KMS-11 (cell line): ENCODE measurements around the gene PAX4.

Experiments
- H2AFZ ChIP-seq: fragments of 200-600 bp; sonication (generic); 2 replicates; pipeline ENCODE4 v1.6.1; 2016; ENCODE audit warnings: antibody characterized with exemption, mixed run types, low read depth
- H3K27ac ChIP-seq: fragments of 200-600 bp; sonication (generic); 2 replicates; pipeline ENCODE4 v1.6.1; 2016; ENCODE audit warnings: mild to moderate bottlenecking, mixed run types
- H3K27me3 ChIP-seq: fragments of 200-600 bp; sonication (generic); 2 replicates; pipeline ENCODE4 v1.6.1; 2017; ENCODE audit warnings: mild to moderate bottlenecking, low read depth, mixed run types, moderate library complexity; ENCODE audit not compliant: insufficient read depth
- H3K36me3 ChIP-seq: fragments of 200-600 bp; sonication (generic); 2 replicates; pipeline ENCODE4 v1.6.1; 2017; ENCODE audit warnings: mild to moderate bottlenecking, mixed run types; ENCODE audit not compliant: insufficient read depth
- H3K4me1 ChIP-seq: fragments of 200-600 bp; sonication (generic); 2 replicates; pipeline ENCODE4 v1.6.1; 2016; ENCODE audit warnings: mild to moderate bottlenecking, low read depth, mixed run types; ENCODE audit not compliant: poor library complexity, severe bottlenecking
- H3K4me2 ChIP-seq: fragments of 200-600 bp; sonication (generic); 2 replicates; pipeline ENCODE4 v1.7.0; 2016; ENCODE audit warnings: mild to moderate bottlenecking, mixed run types
- H3K4me3 ChIP-seq: fragments of 200-600 bp; sonication (generic); IDR thresholded peaks from 2 replicates; pipeline ENCODE4 v1.6.1; 2017; ENCODE audit warnings: low read depth, low read length, mixed read lengths; ENCODE audit not compliant: insufficient read depth
- H3K79me2 ChIP-seq: fragments of 200-600 bp; sonication (generic); 2 replicates; pipeline ENCODE4 v1.6.1; 2016; ENCODE audit warnings: low read depth, mixed run types; ENCODE audit not compliant: insufficient read depth
- H3K9ac ChIP-seq: fragments of 200-600 bp; sonication (generic); 2 replicates; pipeline ENCODE4 v1.6.1; 2016; ENCODE audit warnings: mild to moderate bottlenecking, mixed run types
- H4K20me1 ChIP-seq: fragments of 200-600 bp; sonication (generic); 2 replicates; pipeline ENCODE4 v1.6.1; 2016; ENCODE audit warnings: mild to moderate bottlenecking, mixed run types; ENCODE audit not compliant: insufficient read depth
- TF ChIP-seq, protein P1 (sequence below): fragments of 200-600 bp; sonication (generic); conservative IDR thresholded peaks from 2 replicates; pipeline ENCODE4 v1.6.1; 2017; ENCODE audit warnings: low read depth, mild to moderate bottlenecking, antibody characterized with exemption, low read length, moderate library complexity, mixed read lengths

The PAX4 gene

DNA sequence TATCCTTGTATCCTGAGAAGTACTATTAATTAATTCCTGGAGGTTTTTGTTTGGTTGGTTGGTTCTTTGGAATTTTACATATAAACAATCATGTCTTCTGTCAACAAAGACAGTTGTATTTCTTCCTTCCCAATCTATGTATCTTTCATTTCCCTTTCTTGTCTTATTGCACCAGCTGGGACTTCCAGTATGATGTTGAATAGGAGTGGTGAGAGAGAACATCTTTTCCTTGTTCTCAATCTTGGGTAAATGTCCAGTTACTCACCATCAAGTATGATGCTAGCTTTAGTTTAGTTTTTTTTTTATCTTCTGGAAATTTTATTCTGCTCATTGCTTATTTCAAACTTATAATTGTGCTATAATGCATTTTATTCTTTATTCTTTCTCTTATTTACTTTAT is 7.4 kb upstream of the PAX4 start:
- no peaks in the 10 kb centered on the region for H3K79me2 ChIP-seq
- H3K27me3 ChIP-seq, result no peaks in the 10 kb centered on the region
- H3K4me3 ChIP-seq, result no peak overlapping the region
- no peak overlapping the region for H3K9ac ChIP-seq
- no peak overlapping the region for H3K27ac ChIP-seq
- H2AFZ ChIP-seq, result no peak overlapping the region
- TF ChIP-seq, protein P1, sequence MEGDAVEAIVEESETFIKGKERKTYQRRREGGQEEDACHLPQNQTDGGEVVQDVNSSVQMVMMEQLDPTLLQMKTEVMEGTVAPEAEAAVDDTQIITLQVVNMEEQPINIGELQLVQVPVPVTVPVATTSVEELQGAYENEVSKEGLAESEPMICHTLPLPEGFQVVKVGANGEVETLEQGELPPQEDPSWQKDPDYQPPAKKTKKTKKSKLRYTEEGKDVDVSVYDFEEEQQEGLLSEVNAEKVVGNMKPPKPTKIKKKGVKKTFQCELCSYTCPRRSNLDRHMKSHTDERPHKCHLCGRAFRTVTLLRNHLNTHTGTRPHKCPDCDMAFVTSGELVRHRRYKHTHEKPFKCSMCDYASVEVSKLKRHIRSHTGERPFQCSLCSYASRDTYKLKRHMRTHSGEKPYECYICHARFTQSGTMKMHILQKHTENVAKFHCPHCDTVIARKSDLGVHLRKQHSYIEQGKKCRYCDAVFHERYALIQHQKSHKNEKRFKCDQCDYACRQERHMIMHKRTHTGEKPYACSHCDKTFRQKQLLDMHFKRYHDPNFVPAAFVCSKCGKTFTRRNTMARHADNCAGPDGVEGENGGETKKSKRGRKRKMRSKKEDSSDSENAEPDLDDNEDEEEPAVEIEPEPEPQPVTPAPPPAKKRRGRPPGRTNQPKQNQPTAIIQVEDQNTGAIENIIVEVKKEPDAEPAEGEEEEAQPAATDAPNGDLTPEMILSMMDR, result no peak
- H3K4me1 ChIP-seq, result no peaks in the 10 kb centered on the region
- no peak overlapping the region for H3K4me2 ChIP-seq
- H3K36me3 ChIP-seq, result no peaks in the 10 kb centered on the region
- no peaks in the 10 kb centered on the region for H4K20me1 ChIP-seq

DNA sequence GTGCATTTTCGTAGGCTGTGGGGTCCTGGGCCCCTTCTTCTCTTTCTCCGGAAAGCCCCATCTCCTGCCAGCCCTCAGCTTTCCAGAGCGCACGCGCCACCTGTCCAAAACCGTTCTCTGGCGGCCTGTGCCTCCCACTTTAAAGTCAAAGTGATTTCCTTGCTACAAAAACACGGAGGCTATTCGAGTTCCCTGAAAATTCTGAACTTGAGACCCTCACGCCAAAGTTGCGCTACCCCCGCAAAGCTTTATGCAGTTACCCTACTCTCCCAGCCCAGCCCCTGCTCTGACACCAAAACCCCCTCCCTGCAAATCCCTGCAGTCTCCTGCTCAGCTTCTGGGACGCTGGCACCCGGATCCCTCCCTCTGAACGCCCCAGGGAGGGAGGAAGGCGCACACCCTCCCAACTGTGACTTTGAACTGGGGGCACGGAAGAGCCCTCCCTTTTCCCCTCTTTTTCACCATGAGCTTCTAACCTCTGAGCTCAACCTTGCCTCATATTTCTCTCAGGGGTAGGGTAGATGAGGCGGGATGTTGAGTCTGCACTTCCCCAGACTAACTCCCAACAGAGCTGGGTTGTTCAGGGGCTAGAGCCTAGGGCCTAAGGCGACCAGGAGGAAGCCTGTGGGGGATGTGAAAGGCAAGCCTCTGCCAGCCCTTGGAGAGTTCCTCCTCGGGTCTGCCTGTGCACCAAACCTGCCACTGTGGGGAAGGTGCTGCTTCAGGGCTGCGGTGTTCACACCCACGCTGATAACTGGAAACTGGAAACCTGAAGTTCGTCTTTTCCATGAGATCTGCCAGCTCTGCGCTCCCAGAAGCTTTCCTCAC is 2.7 kb upstream of the PAX4 start:
- Histone ChIP-seq H3K27me3 (no peaks in the 10 kb centered on the region; the same call in 1 of the 2 replicates), H3K27ac (no peak overlapping the region), H4K20me1 (no peaks in the 10 kb centered on the region), H3K4me2 (no peak overlapping the region), H3K9ac (no peak overlapping the region), H2AFZ (no peak overlapping the region), H3K4me1 (peaks cover 6% of the 10 kb centered on the region), H3K79me2 (no peaks in the 10 kb centered on the region), H3K4me3 (no peak overlapping the region), H3K36me3 (no peaks in the 10 kb centered on the region)
- TF ChIP-seq, protein P1, result no peak

DNA sequence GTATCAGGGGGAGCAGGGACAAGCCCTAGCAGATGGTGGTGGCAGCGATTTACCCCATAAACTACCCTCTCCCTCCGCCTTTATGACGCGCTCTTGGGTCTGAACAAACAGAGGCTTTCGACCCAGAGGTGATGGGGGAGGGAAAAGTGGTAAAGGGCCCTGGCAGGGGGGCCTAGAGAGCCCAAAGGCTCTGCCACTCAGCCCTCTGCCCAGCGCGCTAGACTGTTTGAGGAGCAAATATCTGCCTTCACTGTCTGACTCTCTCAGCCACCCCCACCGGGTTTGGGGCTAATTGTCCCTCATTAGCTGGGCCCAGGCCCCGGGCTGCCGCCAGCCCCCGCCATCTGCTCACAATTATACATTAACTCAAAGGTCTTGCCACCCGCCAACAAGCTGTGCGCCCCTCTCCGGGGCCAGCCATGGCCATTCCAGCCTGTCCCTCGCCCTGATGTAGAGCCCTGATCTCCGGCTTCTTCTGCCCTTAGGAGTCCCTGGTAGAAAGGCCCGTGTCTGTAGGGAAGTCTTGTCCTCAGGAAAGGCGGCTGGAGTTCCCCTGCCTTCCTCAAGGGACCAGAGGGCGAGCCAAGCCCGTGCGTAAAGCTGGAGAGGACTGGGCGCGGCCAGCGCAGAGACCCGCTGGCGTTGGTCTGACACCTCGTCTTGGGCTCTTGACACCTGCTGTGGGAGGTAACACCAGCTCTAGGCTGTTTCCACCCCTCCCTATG is 1.9 kb upstream of the PAX4 start:
- TF ChIP-seq, protein P1, result no peak
- H3K9ac ChIP-seq, result no peak overlapping the region
- peaks cover 3% of the 10 kb centered on the region; the same call in 1 of the 2 replicates for H3K27me3 ChIP-seq
- H3K36me3 ChIP-seq, result no peaks in the 10 kb centered on the region
- no peaks in the 10 kb centered on the region for H3K79me2 ChIP-seq
- no peak overlapping the region for H3K27ac ChIP-seq
- no peak overlapping the region for H3K4me3 ChIP-seq
- H3K4me1 ChIP-seq, result peaks cover 6% of the 10 kb centered on the region
- H2AFZ ChIP-seq, result no peak overlapping the region
- H3K4me2 ChIP-seq, result no peak overlapping the region
- no peaks in the 10 kb centered on the region for H4K20me1 ChIP-seq

DNA sequence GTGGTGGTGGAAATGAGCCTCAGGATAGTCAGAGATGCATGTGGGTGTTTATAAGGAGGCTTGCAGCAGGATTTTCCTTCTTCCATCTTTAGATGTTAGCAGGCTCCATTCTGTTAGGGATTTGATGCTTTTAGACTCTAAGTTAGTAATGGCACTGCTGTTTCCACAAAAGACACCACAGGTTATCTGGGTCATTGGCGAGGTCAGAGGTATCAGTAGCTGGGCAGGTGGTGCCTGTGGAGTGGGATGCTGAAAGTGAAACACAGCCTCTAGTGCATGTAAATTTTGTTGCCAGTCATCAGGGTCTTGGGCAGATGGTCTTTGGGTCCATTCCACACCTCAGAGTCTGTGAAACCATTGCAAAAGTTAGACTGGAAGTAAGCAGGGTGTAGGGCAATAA is 833 bp upstream of the PAX4 start:
- Histone ChIP-seq H3K36me3 (no peaks in the 10 kb centered on the region), H3K27me3 (peaks cover 3% of the 10 kb centered on the region; the same call in 1 of the 2 replicates)
- TF ChIP-seq, protein P1, result no peak

More for the DNA sequence above, 833 bp upstream of the PAX4 start:
- no peak overlapping the region for H3K9ac ChIP-seq
- H3K4me3 ChIP-seq, result no peak overlapping the region
- H3K4me1 ChIP-seq, result peaks cover 6% of the 10 kb centered on the region
- H3K27ac ChIP-seq, result no peak overlapping the region
- no peaks in the 10 kb centered on the region for H4K20me1 ChIP-seq
- H3K4me2 ChIP-seq, result no peak overlapping the region
- no peaks in the 10 kb centered on the region for H3K79me2 ChIP-seq
- H2AFZ ChIP-seq, result no peak overlapping the region
